GM23338 (cell line): ENCODE measurements around the gene TBC1D30. TPM values are rescaled to one million over a fixed set of nuclear protein-coding genes. Genes with fewer than 3 reads are reported as not detected.
A peak's percentile ranks its signal among the peaks of the same experiment; 100 is the strongest.

ENCODE experiments used
- ATAC-seq: fragments of 200-7000 bp; cut with Tn5 transposase; 3 replicates; pipeline ENCODE4 v1.9.1; 2020
- DNase-seq: peaks from one replicate; pipeline ENCODE4 v3.0.0-alpha.2; 2015; ENCODE audit warnings: low spot score
- H2AFZ ChIP-seq: fragments of 200-600 bp; sonication (generic); 2 replicates; pipeline ENCODE4 v1.8.0; 2016; ENCODE audit warnings: antibody characterized with exemption, mild to moderate bottlenecking, moderate library complexity
- H3F3A ChIP-seq: fragments of 200-600 bp; sonication (generic); replicated peaks from 2 replicates; pipeline ENCODE4 v1.8.0; 2017; ENCODE audit warnings: antibody characterized with exemption, mixed run types, low read depth
- H3K27ac ChIP-seq: fragments of 200-600 bp; sonication (generic); 2 replicates; pipeline ENCODE4 v1.6.1; 2016; ENCODE audit warnings: low read depth
- H3K27me3 ChIP-seq: fragments of 200-600 bp; sonication (generic); 2 replicates; pipeline ENCODE4 v1.8.0; 2016; ENCODE audit warnings: mild to moderate bottlenecking, mixed run types, moderate library complexity; ENCODE audit not compliant: insufficient read depth
- H3K36me3 ChIP-seq: fragments of 200-600 bp; sonication (generic); 2 replicates; pipeline ENCODE4 v1.8.0; 2016; ENCODE audit warnings: mild to moderate bottlenecking; ENCODE audit not compliant: insufficient read depth
- H3K4me1 ChIP-seq: fragments of 200-600 bp; sonication (generic); 2 replicates; pipeline ENCODE4 v1.8.0; 2016; ENCODE audit warnings: mild to moderate bottlenecking, moderate library complexity; ENCODE audit not compliant: insufficient read depth
- H3K4me2 ChIP-seq: fragments of 200-600 bp; sonication (generic); 2 replicates; pipeline ENCODE4 v1.7.1; 2017; ENCODE audit warnings: mixed run types
- H3K4me3 ChIP-seq: fragments of 200-600 bp; sonication (generic); 2 replicates; pipeline ENCODE4 v1.6.1; 2016; ENCODE audit warnings: mixed run types
- H3K79me2 ChIP-seq: fragments of 200-600 bp; sonication (generic); replicated peaks from 2 replicates; pipeline ENCODE4 v1.8.0; 2017; ENCODE audit warnings: mild to moderate bottlenecking; ENCODE audit not compliant: insufficient read depth
- H3K9me2 ChIP-seq: fragments of 200-600 bp; sonication (generic); 2 replicates; pipeline ENCODE4 v1.8.0; 2017; ENCODE audit not compliant: insufficient read depth
- H4K20me1 ChIP-seq: fragments of 200-600 bp; sonication (generic); replicated peaks from 2 replicates; pipeline ENCODE4 v1.8.0; 2017; ENCODE audit warnings: mild to moderate bottlenecking; ENCODE audit not compliant: insufficient read depth
- H3K27ac Mint-ChIP-seq: 2 replicates; pipeline ENCODE4 v1.8.0; 2020; ENCODE audit warnings: inconsistent platforms, mild to moderate bottlenecking, moderate library complexity, mixed read lengths
- H3K27me3 Mint-ChIP-seq: 3 replicates; pipeline ENCODE4 v1.8.0; 2022; ENCODE audit warnings: low read depth, mild to moderate bottlenecking, moderate library complexity, mixed read lengths, inconsistent platforms; ENCODE audit not compliant: insufficient read depth, poor library complexity
- H3K36me3 Mint-ChIP-seq: 3 replicates; pipeline ENCODE4 v1.8.0; 2021; ENCODE audit warnings: low read depth, mild to moderate bottlenecking, inconsistent platforms, moderate library complexity, mixed read lengths
- H3K4me1 Mint-ChIP-seq: 3 replicates; pipeline ENCODE4 v1.8.0; 2020; ENCODE audit warnings: mild to moderate bottlenecking, inconsistent platforms, mixed read lengths
- H3K4me3 Mint-ChIP-seq: 3 replicates; pipeline ENCODE4 v1.8.0; 2021; ENCODE audit warnings: moderate library complexity, mild to moderate bottlenecking, inconsistent platforms, mixed read lengths
- H3K9me3 Mint-ChIP-seq: 3 replicates; pipeline ENCODE4 v1.8.0; 2020; ENCODE audit warnings: moderate library complexity, mild to moderate bottlenecking, inconsistent platforms, mixed read lengths
- EZH2 ChIP-seq: fragments of 200-600 bp; sonication (generic); IDR thresholded peaks from one replicate; pipeline ENCODE4 v1.8.0; 2017; ENCODE audit warnings: antibody characterized with exemption, mild to moderate bottlenecking, low read depth; ENCODE audit not compliant: unreplicated experiment
- EZH2phosphoT487 ChIP-seq: fragments of 200-600 bp; sonication (generic); IDR thresholded peaks from one replicate; pipeline ENCODE4 v1.8.1; 2018; ENCODE audit warnings: antibody characterized with exemption; ENCODE audit not compliant: unreplicated experiment
- JUNB ChIP-seq: IDR thresholded peaks from one replicate; pipeline ENCODE4 v1.6.1; 2016; ENCODE audit warnings: antibody characterized with exemption; ENCODE audit not compliant: unreplicated experiment
- POLR2AphosphoS5 ChIP-seq: IDR thresholded peaks from 2 replicates; pipeline ENCODE4 v1.6.1; 2016; ENCODE audit warnings: antibody characterized with exemption, low read depth
- ZNF114 ChIP-seq: fragments of 250-450 bp; sonication (Bioruptor Pico); IDR thresholded peaks from 2 replicates; pipeline ENCODE4 v1.5.0; 2020; ENCODE audit warnings: mild to moderate bottlenecking, moderate library complexity
- ZNF462 ChIP-seq: fragments of 250-450 bp; sonication (Bioruptor Pico); IDR thresholded peaks from 2 replicates; pipeline ENCODE4 v1.5.0; 2020; ENCODE audit warnings: mild to moderate bottlenecking, moderate library complexity
- polyA plus RNA-seq: library from polyadenylated mRNA; unstranded; fragments of >200 nt; fragmentation: Nextera tagmentation; extraction: Ambion mirVana; gene quantifications from 2 replicates; pipeline ENCODE4 v1.2.1, GENCODE V29; 2016
- total RNA-seq: library from RNA; depleted of rRNA; stranded (reverse); fragments of >200 nt; shearing (Covaris generic); gene quantifications from 2 replicates; pipeline ENCODE4 v1.2.3, GENCODE V29; 2014
- TF ChIP-seq, protein P1 (sequence below): IDR thresholded peaks from 2 replicates; pipeline ENCODE4 v1.6.1; 2016; ENCODE audit warnings: antibody characterized with exemption
- TF ChIP-seq, protein P2 (sequence below): IDR thresholded peaks from one replicate; pipeline ENCODE4 v1.6.1; 2018; ENCODE audit warnings: antibody characterized with exemption; ENCODE audit not compliant: unreplicated experiment

The TBC1D30 gene
- total and polyA plus RNA-seq, 2 experiments from 2014 or later, result 2.9 to 9.6 TPM

GRCh38 chr12:64825143-64826021, 935 bp downstream of the TBC1D30 start:
- H3K36me3 Mint-ChIP-seq, result peaks cover 6% of the 10 kb centered on the region
- H3K9me2 ChIP-seq, result no peaks in the 10 kb centered on the region; the same call in 1 of the 2 replicates
- peak overlapping the region; percentile 83 for H3K4me3 ChIP-seq

GRCh38 chr12:64826234-64826633, 1.8 kb downstream of the TBC1D30 start:
- no peak overlapping the region for H3K27ac ChIP-seq
- H2AFZ ChIP-seq, result peak overlapping the region; percentile 95; the same call in 1 of the 2 replicates
- peak overlapping the region; percentile 96 for H3K4me2 ChIP-seq
- DNase-seq (peak; percentile 97), ATAC-seq (peak; percentile 67)
- Mint-ChIP-seq H3K4me1 (peaks cover 12% of the 10 kb centered on the region), H3K27ac (no peak overlapping the region), H3K27me3 (peaks cover 40% of the 10 kb centered on the region), H3K36me3 (peaks cover 6% of the 10 kb centered on the region), H3K9me3 (peaks cover 15% of the 10 kb centered on the region), H3K4me3 (peak overlapping the region; percentile 86)
- no peaks in the 10 kb centered on the region; the same call in 1 of the 2 replicates for H3K9me2 ChIP-seq
- no peaks in the 10 kb centered on the region for H4K20me1 ChIP-seq
- H3K79me2 ChIP-seq, result no peaks in the 10 kb centered on the region
- peak overlapping the region; percentile 83 for H3K4me3 ChIP-seq
- H3F3A ChIP-seq, result 0 out of 2 replicates have a peak, but pooled peaks cover 4% of the 10 kb centered on the region
- H3K36me3 ChIP-seq, result no peaks in the 10 kb centered on the region
- peaks cover 58% of the 10 kb centered on the region for H3K27me3 ChIP-seq
- peaks cover 7% of the 10 kb centered on the region; the same call in 1 of the 2 replicates for H3K4me1 ChIP-seq
- TF ChIP-seq ZNF462 (CRISPR knock-in tag) (no peak), JUNB (no peak), ZNF114 (CRISPR knock-in tag) (no peak)
- TF ChIP-seq, protein P1, sequence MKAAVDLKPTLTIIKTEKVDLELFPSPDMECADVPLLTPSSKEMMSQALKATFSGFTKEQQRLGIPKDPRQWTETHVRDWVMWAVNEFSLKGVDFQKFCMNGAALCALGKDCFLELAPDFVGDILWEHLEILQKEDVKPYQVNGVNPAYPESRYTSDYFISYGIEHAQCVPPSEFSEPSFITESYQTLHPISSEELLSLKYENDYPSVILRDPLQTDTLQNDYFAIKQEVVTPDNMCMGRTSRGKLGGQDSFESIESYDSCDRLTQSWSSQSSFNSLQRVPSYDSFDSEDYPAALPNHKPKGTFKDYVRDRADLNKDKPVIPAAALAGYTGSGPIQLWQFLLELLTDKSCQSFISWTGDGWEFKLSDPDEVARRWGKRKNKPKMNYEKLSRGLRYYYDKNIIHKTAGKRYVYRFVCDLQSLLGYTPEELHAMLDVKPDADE, result peak; percentile 37; the same call in 1 of the 2 replicates
- TF ChIP-seq, protein P2, sequence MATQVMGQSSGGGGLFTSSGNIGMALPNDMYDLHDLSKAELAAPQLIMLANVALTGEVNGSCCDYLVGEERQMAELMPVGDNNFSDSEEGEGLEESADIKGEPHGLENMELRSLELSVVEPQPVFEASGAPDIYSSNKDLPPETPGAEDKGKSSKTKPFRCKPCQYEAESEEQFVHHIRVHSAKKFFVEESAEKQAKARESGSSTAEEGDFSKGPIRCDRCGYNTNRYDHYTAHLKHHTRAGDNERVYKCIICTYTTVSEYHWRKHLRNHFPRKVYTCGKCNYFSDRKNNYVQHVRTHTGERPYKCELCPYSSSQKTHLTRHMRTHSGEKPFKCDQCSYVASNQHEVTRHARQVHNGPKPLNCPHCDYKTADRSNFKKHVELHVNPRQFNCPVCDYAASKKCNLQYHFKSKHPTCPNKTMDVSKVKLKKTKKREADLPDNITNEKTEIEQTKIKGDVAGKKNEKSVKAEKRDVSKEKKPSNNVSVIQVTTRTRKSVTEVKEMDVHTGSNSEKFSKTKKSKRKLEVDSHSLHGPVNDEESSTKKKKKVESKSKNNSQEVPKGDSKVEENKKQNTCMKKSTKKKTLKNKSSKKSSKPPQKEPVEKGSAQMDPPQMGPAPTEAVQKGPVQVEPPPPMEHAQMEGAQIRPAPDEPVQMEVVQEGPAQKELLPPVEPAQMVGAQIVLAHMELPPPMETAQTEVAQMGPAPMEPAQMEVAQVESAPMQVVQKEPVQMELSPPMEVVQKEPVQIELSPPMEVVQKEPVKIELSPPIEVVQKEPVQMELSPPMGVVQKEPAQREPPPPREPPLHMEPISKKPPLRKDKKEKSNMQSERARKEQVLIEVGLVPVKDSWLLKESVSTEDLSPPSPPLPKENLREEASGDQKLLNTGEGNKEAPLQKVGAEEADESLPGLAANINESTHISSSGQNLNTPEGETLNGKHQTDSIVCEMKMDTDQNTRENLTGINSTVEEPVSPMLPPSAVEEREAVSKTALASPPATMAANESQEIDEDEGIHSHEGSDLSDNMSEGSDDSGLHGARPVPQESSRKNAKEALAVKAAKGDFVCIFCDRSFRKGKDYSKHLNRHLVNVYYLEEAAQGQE, result peak; percentile 98

More at GRCh38 chr12:64825143-64826021, 935 bp downstream of the TBC1D30 start:
- Histone ChIP-seq H3K27me3 (peaks cover 58% of the 10 kb centered on the region), H3F3A (0 out of 2 replicates have a peak, but pooled peaks cover 4% of the 10 kb centered on the region), H3K4me2 (peak overlapping the region; percentile 96), H4K20me1 (no peaks in the 10 kb centered on the region), H3K4me1 (peaks cover 7% of the 10 kb centered on the region; the same call in 1 of the 2 replicates), H3K36me3 (no peaks in the 10 kb centered on the region), H2AFZ (peak overlapping the region; percentile 95), H3K27ac (no peak overlapping the region), H3K79me2 (no peaks in the 10 kb centered on the region)
- TF ChIP-seq POLR2AphosphoS5 (no peak), EZH2phosphoT487 (peak; percentile 43), EZH2 (peak; percentile 66)
- Mint-ChIP-seq H3K9me3 (peaks cover 15% of the 10 kb centered on the region), H3K27ac (no peak overlapping the region), H3K4me3 (peak overlapping the region; percentile 86), H3K4me1 (peaks cover 12% of the 10 kb centered on the region), H3K27me3 (peaks cover 43% of the 10 kb centered on the region)
- DNase-seq (peak; percentile 60), ATAC-seq (peak; percentile 49)
